ENCODE measurements around the gene MRPS34. TPM values are rescaled to one million over a fixed set of nuclear protein-coding genes. Genes with fewer than 3 reads are reported as not detected.
A peak's percentile ranks its signal among the peaks of the same experiment; 100 is the strongest.

MRPS34 gene
- total and polyA plus RNA-seq, 4 donors: 40.1 to 110 (median 100) TPM

DNA sequence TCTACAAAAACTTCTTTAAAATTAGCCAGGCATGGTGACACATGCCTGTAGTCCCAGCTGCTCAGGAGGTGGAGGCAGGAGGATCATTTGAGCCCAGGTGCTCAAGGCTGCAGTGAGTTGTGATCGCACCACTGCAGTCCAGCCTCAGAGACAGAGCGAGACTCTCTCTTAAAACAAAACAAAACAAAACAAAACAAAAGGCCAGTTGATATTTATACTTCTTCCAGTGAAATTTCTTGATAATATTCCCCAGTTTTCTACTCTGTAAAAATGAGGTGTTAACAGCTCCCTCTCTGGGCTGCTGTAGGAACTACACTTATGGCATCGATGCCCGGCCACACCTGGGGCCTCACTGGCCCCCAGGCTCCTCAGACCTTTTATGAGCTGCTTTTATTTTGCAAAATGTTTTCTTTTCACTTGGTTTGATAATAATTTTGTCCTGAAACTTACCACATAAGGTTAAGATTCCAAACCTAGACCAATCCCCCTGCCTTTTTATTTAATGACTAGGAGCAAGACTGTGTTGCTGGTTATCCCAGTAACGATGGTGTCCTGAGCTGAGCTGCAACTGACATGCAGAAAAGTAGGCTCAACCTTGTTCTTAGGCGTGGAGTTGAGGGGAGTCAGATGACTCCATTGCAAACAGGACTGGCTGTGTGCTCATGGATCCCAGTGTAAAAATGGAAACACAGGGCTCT lies 49.3 kb downstream of the MRPS34 start:
- ATAC-seq (ENCODE audit: insufficient read depth, low FRiP score): no peak
- WGBS, 2 donors: 54 to 55% methylated on average over 6 of the region's 6 CpGs
- Histone ChIP-seq H3K4me1 (ENCODE audit: control insufficient read depth in 5 of 5, insufficient read depth in 5 of 5, low read length in 5 of 5) (peaks cover 0 to 4% (median 0%) of the 10 kb centered on the region in 5 donors), H3K9ac (ENCODE audit: insufficient read depth in 1 of 2, low read length in 2 of 2) (no peak overlapping the region), H3K27ac (ENCODE audit: low read depth in 1 of 2, low read length in 1 of 2) (no peak overlapping the region), H3K4me3 (no peak overlapping the region), H3K36me3 (ENCODE audit: control insufficient read depth in 4 of 4, insufficient read depth in 4 of 4, low read length in 4 of 4) (peaks cover 3 to 30% (median 10%) of the 10 kb centered on the region in 4 donors), H3K9me3 (ENCODE audit: control insufficient read depth in 4 of 4, insufficient read depth in 3 of 4, low read length in 3 of 4) (no peaks in the 10 kb centered on the region), H3K27me3 (ENCODE audit: control insufficient read depth in 3 of 3, insufficient read depth in 3 of 3, low read length in 2 of 3) (no peaks in the 10 kb centered on the region)
- DNase-seq: peak in 2 of 3 donors; percentile 12 to 22
- TF ChIP-seq, protein P1, sequence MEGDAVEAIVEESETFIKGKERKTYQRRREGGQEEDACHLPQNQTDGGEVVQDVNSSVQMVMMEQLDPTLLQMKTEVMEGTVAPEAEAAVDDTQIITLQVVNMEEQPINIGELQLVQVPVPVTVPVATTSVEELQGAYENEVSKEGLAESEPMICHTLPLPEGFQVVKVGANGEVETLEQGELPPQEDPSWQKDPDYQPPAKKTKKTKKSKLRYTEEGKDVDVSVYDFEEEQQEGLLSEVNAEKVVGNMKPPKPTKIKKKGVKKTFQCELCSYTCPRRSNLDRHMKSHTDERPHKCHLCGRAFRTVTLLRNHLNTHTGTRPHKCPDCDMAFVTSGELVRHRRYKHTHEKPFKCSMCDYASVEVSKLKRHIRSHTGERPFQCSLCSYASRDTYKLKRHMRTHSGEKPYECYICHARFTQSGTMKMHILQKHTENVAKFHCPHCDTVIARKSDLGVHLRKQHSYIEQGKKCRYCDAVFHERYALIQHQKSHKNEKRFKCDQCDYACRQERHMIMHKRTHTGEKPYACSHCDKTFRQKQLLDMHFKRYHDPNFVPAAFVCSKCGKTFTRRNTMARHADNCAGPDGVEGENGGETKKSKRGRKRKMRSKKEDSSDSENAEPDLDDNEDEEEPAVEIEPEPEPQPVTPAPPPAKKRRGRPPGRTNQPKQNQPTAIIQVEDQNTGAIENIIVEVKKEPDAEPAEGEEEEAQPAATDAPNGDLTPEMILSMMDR (IDR thresholded peaks at IDR 0.05; ENCODE audit: control extremely low read depth, extremely low read depth): peak; percentile 45

Small RNA genes lying within 50 kb of the gene (small RNA-seq; reads per million reads assigned to genes)
- 0.06 reads per million for gene MIR3177 (ENCODE audit: low replicate concordance)

Other genes with a start within 250 kb of the MRPS34 start
- gene TMEM204, start 239.5 kb downstream of the MRPS34 start, total RNA-seq: 10 to 100 TPM; 24.7 to 49.2 TPM
- gene TMEM204, start 239.5 kb downstream of the MRPS34 start, polyA plus RNA-seq: 100 to 1,000 TPM in 1 of 2 donors, 10 to 100 TPM in 1; 31.6 to 116 TPM
- 10 to 100 TPM; 42.4 to 48.5 TPM for gene IFT140, start 161.1 kb downstream of the MRPS34 start, total RNA-seq
- gene IFT140, start 161.1 kb downstream of the MRPS34 start, polyA plus RNA-seq: 10 to 100 TPM; 13.6 to 24.8 TPM
- gene CRAMP1, start 160.8 kb downstream of the MRPS34 start, total RNA-seq: 10 to 100 TPM; 16.3 to 20.4 TPM
- gene CRAMP1, start 160.8 kb downstream of the MRPS34 start, polyA plus RNA-seq: 1 to 10 TPM; 6.6 to 8.7 TPM
- gene JPT2, start 94.9 kb downstream of the MRPS34 start, total RNA-seq: 10 to 100 TPM; 53.4 to 71.9 TPM
- gene JPT2, start 94.9 kb downstream of the MRPS34 start, polyA plus RNA-seq: 10 to 100 TPM; 28.7 to 49.7 TPM
- 10 to 100 TPM; 51.5 to 75.7 TPM for gene MAPK8IP3, start 66.9 kb downstream of the MRPS34 start, total RNA-seq
- 10 to 100 TPM; 40.3 to 76.7 TPM for gene MAPK8IP3, start 66.9 kb downstream of the MRPS34 start, polyA plus RNA-seq
- 10 to 100 TPM; 25.1 to 66.1 TPM for gene NME3, start 1.6 kb downstream of the MRPS34 start, total RNA-seq
- gene NME3, start 1.6 kb downstream of the MRPS34 start, polyA plus RNA-seq: 100 to 1,000 TPM in 1 of 2 donors, 10 to 100 TPM in 1; 67.6 to 197 TPM
- 10 to 100 TPM; 10.0 to 30.2 TPM for gene EME2, start 324 bp downstream of the MRPS34 start, total RNA-seq
- 1 to 10 TPM; 8.6 to 9.5 TPM for gene EME2, start 324 bp downstream of the MRPS34 start, polyA plus RNA-seq
- 10 to 100 TPM; 39.8 to 55.3 TPM for gene SPSB3, start 9.4 kb upstream of the MRPS34 start, total RNA-seq
- gene SPSB3, start 9.4 kb upstream of the MRPS34 start, polyA plus RNA-seq: 10 to 100 TPM; 46.5 to 76.1 TPM
- gene NUBP2, start 9.8 kb upstream of the MRPS34 start, total RNA-seq: 10 to 100 TPM; 38.9 to 64.2 TPM
- 10 to 100 TPM; 67.1 to 70.2 TPM for gene NUBP2, start 9.8 kb upstream of the MRPS34 start, polyA plus RNA-seq
- 1 to 10 TPM; 1.4 to 4.4 TPM for gene IGFALS, start 20.6 kb upstream of the MRPS34 start, total RNA-seq
- 1 to 10 TPM; 1.2 to 1.7 TPM for gene IGFALS, start 20.6 kb upstream of the MRPS34 start, polyA plus RNA-seq
- gene HAGH, start 53.7 kb upstream of the MRPS34 start, total RNA-seq: 10 to 100 TPM; 51.2 to 69.3 TPM
- 10 to 100 TPM; 91.2 to 99.7 TPM for gene HAGH, start 53.7 kb upstream of the MRPS34 start, polyA plus RNA-seq
- 10 to 100 TPM; 24.5 to 26.8 TPM for gene FAHD1, start 54.1 kb upstream of the MRPS34 start, total RNA-seq
- gene FAHD1, start 54.1 kb upstream of the MRPS34 start, polyA plus RNA-seq: 10 to 100 TPM; 17.2 to 32.1 TPM
- under 1 TPM in 1 of 2 donors, not detected in 1; 0.21 TPM for gene MEIOB, start 99.0 kb upstream of the MRPS34 start, total RNA-seq
- gene MEIOB, start 99.0 kb upstream of the MRPS34 start, polyA plus RNA-seq: under 1 TPM in 1 of 2 donors, not detected in 1; 0.28 TPM
- 1 to 10 TPM in 1 of 2 donors, under 1 TPM in 1; 0.40 to 5.9 TPM for gene HS3ST6, start 145.3 kb upstream of the MRPS34 start, total RNA-seq
- 1 to 10 TPM in 1 of 2 donors, under 1 TPM in 1; 0.71 to 2.1 TPM for gene HS3ST6, start 145.3 kb upstream of the MRPS34 start, polyA plus RNA-seq
- 10 to 100 TPM; 11.1 to 52.1 TPM for gene MSRB1, start 170.1 kb upstream of the MRPS34 start, total RNA-seq
- gene MSRB1, start 170.1 kb upstream of the MRPS34 start, polyA plus RNA-seq: 100 to 1,000 TPM in 1 of 2 donors, 10 to 100 TPM in 1; 50.2 to 164 TPM
- gene RPL3L, start 181.6 kb upstream of the MRPS34 start, total RNA-seq: not detected
- under 1 TPM; 0.01 to 0.04 TPM for gene RPL3L, start 181.6 kb upstream of the MRPS34 start, polyA plus RNA-seq
- gene NDUFB10, start 186.4 kb upstream of the MRPS34 start, total RNA-seq: 100 to 1,000 TPM; 107 to 124 TPM
- 100 to 1,000 TPM; 139 to 187 TPM for gene NDUFB10, start 186.4 kb upstream of the MRPS34 start, polyA plus RNA-seq
- gene RPS2, start 191.7 kb upstream of the MRPS34 start, total RNA-seq: 1,000 to 10,000 TPM; 1,331 to 2,412 TPM
- gene RPS2, start 191.7 kb upstream of the MRPS34 start, polyA plus RNA-seq: 1,000 to 10,000 TPM; 3,147 to 5,214 TPM
- gene RNF151, start 193.7 kb upstream of the MRPS34 start, total RNA-seq: not detected
- gene RNF151, start 193.7 kb upstream of the MRPS34 start, polyA plus RNA-seq: under 1 TPM in 1 of 2 donors, not detected in 1; 0.15 TPM
- gene TBL3, start 198.9 kb upstream of the MRPS34 start, total RNA-seq: 10 to 100 TPM; 23.9 to 35.4 TPM
- 10 to 100 TPM; 52.8 to 58.8 TPM for gene TBL3, start 198.9 kb upstream of the MRPS34 start, polyA plus RNA-seq
- 1 to 10 TPM in 1 of 2 donors, under 1 TPM in 1; 0.28 to 4.5 TPM for gene NOXO1, start 208.3 kb upstream of the MRPS34 start, total RNA-seq
- 1 to 10 TPM; 2.0 to 7.3 TPM for gene NOXO1, start 208.3 kb upstream of the MRPS34 start, polyA plus RNA-seq
- gene GFER, start 211.1 kb upstream of the MRPS34 start, total RNA-seq: 10 to 100 TPM in 1 of 2 donors, 1 to 10 TPM in 1; 7.4 to 32.6 TPM
- gene GFER, start 211.1 kb upstream of the MRPS34 start, polyA plus RNA-seq: 10 to 100 TPM; 18.6 to 63.5 TPM
- under 1 TPM; 0.40 to 0.46 TPM for gene SYNGR3, start 216.8 kb upstream of the MRPS34 start, total RNA-seq
- gene SYNGR3, start 216.8 kb upstream of the MRPS34 start, polyA plus RNA-seq: under 1 TPM; 0.10 to 0.69 TPM
- 10 to 100 TPM; 13.9 to 49.8 TPM for gene ZNF598, start 236.7 kb upstream of the MRPS34 start, total RNA-seq
- gene ZNF598, start 236.7 kb upstream of the MRPS34 start, polyA plus RNA-seq: 10 to 100 TPM; 29.1 to 42.8 TPM
- 1 to 10 TPM in 1 of 2 donors, under 1 TPM in 1; 0.71 to 1.3 TPM for gene NPW, start 246.7 kb upstream of the MRPS34 start, total RNA-seq
- under 1 TPM; 0.12 to 0.34 TPM for gene NPW, start 246.7 kb upstream of the MRPS34 start, polyA plus RNA-seq

Data from lung (tissue), 13 donors.